ENCODE data around the gene TNXB. TPM values are rescaled to one million over a fixed set of nuclear protein-coding genes. Genes with fewer than 3 reads are reported as not detected.
"Not testable (repeated sequence)": the region's sequence is repeated elsewhere in the genome, so short reads cannot be mapped to it uniquely, and the experiment has no call there.

The TNXB gene
- total RNA-seq, 4 donors from 2014 or later, result 42.2 to 112 (median 80.9) TPM

GRCh38 chr6:32147401-32148132, 38.4 kb upstream of the TNXB start:
- TF ChIP-seq POLR2A (IDR thresholded peaks at IDR 0.05), result no peak
- TF ChIP-seq CTCF (IDR thresholded peaks at IDR 0.05), result no peak
- 94 to 95% methylated on average over 4 of the region's 4 CpGs for WGBS, 2 donors

GRCh38 chr6:32146687-32147086, 37.5 kb upstream of the TNXB start:
- WGBS, 2 donors, result 52 to 59% methylated on average over 4 of the region's 4 CpGs

More at GRCh38 chr6:32147401-32148132, 38.4 kb upstream of the TNXB start:
- intact Hi-C loops (cut with DNase I), result no loop called here
- H3K36me3 ChIP-seq, result no peaks in the 10 kb centered on the region
- H3K27ac ChIP-seq, result no peak overlapping the region
- H3K27me3 ChIP-seq, result no peaks in the 10 kb centered on the region
- H3K9me3 ChIP-seq, result no peaks in the 10 kb centered on the region
- H3K4me1 ChIP-seq, result peaks cover 6 to 7% of the 10 kb centered on the region in 2 donors
- H3K4me3 ChIP-seq (replicated peaks in 1 of 3), result no peak overlapping the region
- DNase-seq, result no peak

GRCh38 chr6:32146287-32146686, 37.1 kb upstream of the TNXB start:
- TF ChIP-seq CTCF (IDR thresholded peaks at IDR 0.05) (no peak), POLR2A (IDR thresholded peaks at IDR 0.05) (no peak)
- Histone ChIP-seq H3K27me3 (no peaks in the 10 kb centered on the region), H3K36me3 (no peaks in the 10 kb centered on the region), H3K9me3 (no peaks in the 10 kb centered on the region), H3K4me1 (no peaks in the 10 kb centered on the region), H3K27ac (no peak overlapping the region), H3K4me3 (replicated peaks in 1 of 3) (no peak overlapping the region)
- intact Hi-C loops (cut with DNase I), result no loop called here
- 93 to 94% methylated on average over 1 of the region's 1 CpG for WGBS, 2 donors
- no peak for DNase-seq

More at GRCh38 chr6:32146687-32147086, 37.5 kb upstream of the TNXB start:
- no peaks in the 10 kb centered on the region for H3K9me3 ChIP-seq
- no peaks in the 10 kb centered on the region for H3K27me3 ChIP-seq
- H3K27ac ChIP-seq, result no peak overlapping the region
- H3K4me3 ChIP-seq (replicated peaks in 1 of 3), result no peak overlapping the region
- intact Hi-C loops (cut with DNase I), result no loop called here
- DNase-seq, result no peak
- no peaks in the 10 kb centered on the region for H3K4me1 ChIP-seq
- H3K36me3 ChIP-seq, result no peaks in the 10 kb centered on the region
- TF ChIP-seq CTCF (IDR thresholded peaks at IDR 0.05) (no peak), POLR2A (IDR thresholded peaks at IDR 0.05) (no peak)

GRCh38 chr6:32144238-32144637, 35.1 kb upstream of the TNXB start:
- DNase-seq; intact Hi-C loops (cut with DNase I); H3K4me3 ChIP-seq (replicated peaks in 1 of 3); H3K27me3 ChIP-seq; H3K27ac ChIP-seq; H3K36me3 ChIP-seq; H3K4me1 ChIP-seq; H3K9me3 ChIP-seq: not testable (repeated sequence)
- WGBS, 2 donors, result 91 to 93% methylated on average over 7 of the region's 7 CpGs

- H3K4me3 ChIP-seq (replicated peaks in 1 of 3), result no peak overlapping the region
- H3K4me1 ChIP-seq, result peaks cover 6 to 14% of the 10 kb centered on the region in 2 donors
- no peaks in the 10 kb centered on the region for H3K9me3 ChIP-seq
- H3K36me3 ChIP-seq, result no peaks in the 10 kb centered on the region
- no peak overlapping the region for H3K27ac ChIP-seq
- DNase-seq, result no peak
- intact Hi-C loops (cut with DNase I), result no loop called here
- H3K27me3 ChIP-seq, result no peaks in the 10 kb centered on the region
- no peak for TF ChIP-seq POLR2A (IDR thresholded peaks at IDR 0.05)
- no peak for TF ChIP-seq CTCF (IDR thresholded peaks at IDR 0.05)
- 74 to 76% methylated on average over 5 of the region's 5 CpGs for WGBS, 2 donors
These were observed 31.4 kb upstream of the TNXB start for GRCh38 chr6:32140420-32141046.
